Ishikawa (cell line): Measurements from ENCODE around the gene HOXB9.

Experiments
- CEBPB ChIP-seq: IDR thresholded peaks from 2 replicates; pipeline ENCODE4 v1.6.1; 2012
- CREB1 ChIP-seq: IDR thresholded peaks from 2 replicates; pipeline ENCODE4 v1.6.1; 2012; ENCODE audit warnings: low read depth
- EGR1 ChIP-seq: IDR thresholded peaks from 2 replicates; pipeline ENCODE4 v1.6.1; 2012
- EP300 ChIP-seq: IDR thresholded peaks from 2 replicates; pipeline ENCODE4 v1.6.1; 2012; ENCODE audit warnings: borderline replicate concordance
- FOXM1 ChIP-seq: IDR thresholded peaks from 2 replicates; pipeline ENCODE4 v1.6.1; 2012; ENCODE audit warnings: low read depth, borderline replicate concordance
- MAX ChIP-seq: IDR thresholded peaks from 2 replicates; pipeline ENCODE4 v1.6.1; 2012
- NFIC ChIP-seq: IDR thresholded peaks from 2 replicates; pipeline ENCODE4 v1.6.1; 2012
- RAD21 ChIP-seq: IDR thresholded peaks from 2 replicates; pipeline ENCODE4 v1.6.1; 2012; ENCODE audit warnings: low read depth
- TAF1 ChIP-seq: IDR thresholded peaks from 2 replicates; pipeline ENCODE4 v1.6.1; 2012; ENCODE audit warnings: low read depth, mild to moderate bottlenecking
- TCF12 ChIP-seq: IDR thresholded peaks from 2 replicates; pipeline ENCODE4 v1.6.1; 2012; ENCODE audit warnings: low read depth
- TEAD4 ChIP-seq: IDR thresholded peaks from 2 replicates; pipeline ENCODE4 v1.6.1; 2012
- USF1 ChIP-seq: IDR thresholded peaks from 2 replicates; pipeline ENCODE4 v1.6.1; 2012
- YY1 ChIP-seq: IDR thresholded peaks from 2 replicates; pipeline ENCODE4 v1.6.1; 2012; ENCODE audit warnings: low read depth
- ZBTB7A ChIP-seq: IDR thresholded peaks from 2 replicates; pipeline ENCODE4 v1.6.1; 2012; ENCODE audit warnings: low read depth
- TF ChIP-seq, protein P1 (sequence below): IDR thresholded peaks from 2 replicates; pipeline ENCODE4 v1.6.1; 2012; ENCODE audit warnings: low read depth, mild to moderate bottlenecking

HOXB9 gene

DNA sequence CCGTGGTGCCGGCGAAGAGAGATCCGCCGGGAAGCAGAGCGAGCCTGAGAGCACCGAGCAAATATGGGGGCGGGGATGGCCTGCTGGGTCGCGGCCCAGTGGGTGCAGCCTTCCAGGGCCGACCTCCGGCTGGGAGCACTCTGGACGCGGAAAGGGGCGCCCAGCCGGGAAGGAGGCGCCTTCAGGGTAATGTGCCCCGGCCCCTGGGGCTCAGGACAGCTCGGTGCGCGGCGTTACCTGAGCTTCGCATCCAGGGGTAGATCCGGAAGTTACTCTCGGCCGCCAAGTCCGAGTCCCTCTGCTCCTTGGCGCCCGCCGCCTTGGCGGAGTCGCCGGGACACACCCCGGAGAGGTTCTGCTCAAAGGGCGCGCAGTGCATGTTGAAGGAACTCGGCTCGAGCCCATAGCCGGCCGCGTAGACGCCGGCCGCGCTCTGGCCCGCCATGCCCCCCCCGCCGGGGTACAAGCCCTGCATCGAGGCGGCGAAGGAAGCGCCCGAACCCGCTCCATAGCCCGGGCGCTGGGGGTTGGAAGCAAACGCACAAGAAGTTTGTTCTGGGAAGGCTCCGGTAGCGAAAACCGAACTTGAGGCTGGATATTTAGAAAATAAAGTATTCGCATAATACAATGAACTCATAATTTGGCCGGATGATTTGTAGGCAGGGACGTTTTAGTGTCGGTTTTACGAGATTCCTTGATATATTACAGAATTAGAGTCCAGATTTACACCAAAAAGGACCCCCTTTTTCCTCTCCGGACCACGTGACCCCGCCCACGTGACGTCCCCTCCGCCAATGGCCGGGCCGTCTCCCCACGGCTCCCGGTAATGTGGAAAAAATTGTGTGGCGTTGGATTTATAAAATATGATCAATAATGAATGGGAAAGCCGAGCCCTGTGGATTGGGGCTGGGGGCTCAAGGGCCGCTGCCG, 15.6 kb downstream of the HOXB9 start, which contains the start of gene HOXB7:
Gene HOXB7 (minus strand): TSS at position 736 of the 930 bp plus-strand sequence. CDS start 99 bp downstream, at position 637.
- TF ChIP-seq YY1 (no peak), TAF1 (no peak; the same call in 1 of the 2 replicates), FOXM1 (0 out of 2 replicates have a peak, but pooled peaks have one; percentile 16), TEAD4 (no peak), RAD21 (no peak), CEBPB (no peak), ZBTB7A (peak; percentile 52; the same call in 1 of the 2 replicates), NFIC (0 out of 2 replicates have a peak, but pooled peaks have one; percentile 28), EP300 (peak; percentile 56; the same call in 1 of the 2 replicates), USF1 (peak; percentile 98)
- TF ChIP-seq, protein P1, sequence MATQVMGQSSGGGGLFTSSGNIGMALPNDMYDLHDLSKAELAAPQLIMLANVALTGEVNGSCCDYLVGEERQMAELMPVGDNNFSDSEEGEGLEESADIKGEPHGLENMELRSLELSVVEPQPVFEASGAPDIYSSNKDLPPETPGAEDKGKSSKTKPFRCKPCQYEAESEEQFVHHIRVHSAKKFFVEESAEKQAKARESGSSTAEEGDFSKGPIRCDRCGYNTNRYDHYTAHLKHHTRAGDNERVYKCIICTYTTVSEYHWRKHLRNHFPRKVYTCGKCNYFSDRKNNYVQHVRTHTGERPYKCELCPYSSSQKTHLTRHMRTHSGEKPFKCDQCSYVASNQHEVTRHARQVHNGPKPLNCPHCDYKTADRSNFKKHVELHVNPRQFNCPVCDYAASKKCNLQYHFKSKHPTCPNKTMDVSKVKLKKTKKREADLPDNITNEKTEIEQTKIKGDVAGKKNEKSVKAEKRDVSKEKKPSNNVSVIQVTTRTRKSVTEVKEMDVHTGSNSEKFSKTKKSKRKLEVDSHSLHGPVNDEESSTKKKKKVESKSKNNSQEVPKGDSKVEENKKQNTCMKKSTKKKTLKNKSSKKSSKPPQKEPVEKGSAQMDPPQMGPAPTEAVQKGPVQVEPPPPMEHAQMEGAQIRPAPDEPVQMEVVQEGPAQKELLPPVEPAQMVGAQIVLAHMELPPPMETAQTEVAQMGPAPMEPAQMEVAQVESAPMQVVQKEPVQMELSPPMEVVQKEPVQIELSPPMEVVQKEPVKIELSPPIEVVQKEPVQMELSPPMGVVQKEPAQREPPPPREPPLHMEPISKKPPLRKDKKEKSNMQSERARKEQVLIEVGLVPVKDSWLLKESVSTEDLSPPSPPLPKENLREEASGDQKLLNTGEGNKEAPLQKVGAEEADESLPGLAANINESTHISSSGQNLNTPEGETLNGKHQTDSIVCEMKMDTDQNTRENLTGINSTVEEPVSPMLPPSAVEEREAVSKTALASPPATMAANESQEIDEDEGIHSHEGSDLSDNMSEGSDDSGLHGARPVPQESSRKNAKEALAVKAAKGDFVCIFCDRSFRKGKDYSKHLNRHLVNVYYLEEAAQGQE: no peak

DNA sequence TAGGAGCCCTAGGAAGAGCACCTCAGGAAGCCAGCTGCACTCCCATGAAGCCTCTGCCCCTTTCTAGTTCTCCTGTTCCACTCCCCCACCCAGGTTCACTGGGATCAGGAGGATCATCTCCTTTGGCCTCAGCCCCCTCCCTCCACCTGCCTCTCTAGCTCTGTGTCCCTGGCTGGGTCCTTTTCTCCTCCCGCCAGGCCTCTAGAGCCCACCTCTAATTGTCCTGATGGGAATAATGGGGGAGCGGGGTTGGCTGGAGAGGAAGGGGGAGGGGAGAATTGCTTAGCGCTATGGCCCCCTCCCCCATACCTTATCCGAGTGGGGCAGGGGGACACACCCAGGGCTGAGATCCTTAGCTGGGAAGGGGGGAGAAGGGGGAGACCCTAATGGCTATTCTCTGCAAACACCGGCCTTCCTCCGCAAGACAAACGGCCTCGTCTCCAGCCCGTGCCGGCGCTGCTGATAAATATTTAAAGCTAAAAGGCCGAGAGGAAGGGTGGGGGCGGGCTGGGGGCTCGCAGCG, 16.3 kb downstream of the HOXB9 start:
- no peak for TF ChIP-seq CEBPB
- no peak for TF ChIP-seq YY1
- no peak for TF ChIP-seq MAX
- TF ChIP-seq FOXM1: no peak
- TF ChIP-seq EGR1: no peak
- no peak for TF ChIP-seq USF1
- TF ChIP-seq, protein P1: no peak
- no peak for TF ChIP-seq RAD21
- TF ChIP-seq TAF1: no peak
- TF ChIP-seq TEAD4: no peak

GRCh38 chr17:48609033-48609432, 17.1 kb downstream of the HOXB9 start:
- no peak for TF ChIP-seq TEAD4
- TF ChIP-seq ZBTB7A: no peak
- TF ChIP-seq TCF12: no peak
- no peak for TF ChIP-seq NFIC
- no peak for TF ChIP-seq FOXM1
- no peak for TF ChIP-seq USF1
- TF ChIP-seq EP300: no peak
- TF ChIP-seq, protein P1: no peak
- no peak for TF ChIP-seq CREB1
- TF ChIP-seq EGR1: no peak

DNA sequence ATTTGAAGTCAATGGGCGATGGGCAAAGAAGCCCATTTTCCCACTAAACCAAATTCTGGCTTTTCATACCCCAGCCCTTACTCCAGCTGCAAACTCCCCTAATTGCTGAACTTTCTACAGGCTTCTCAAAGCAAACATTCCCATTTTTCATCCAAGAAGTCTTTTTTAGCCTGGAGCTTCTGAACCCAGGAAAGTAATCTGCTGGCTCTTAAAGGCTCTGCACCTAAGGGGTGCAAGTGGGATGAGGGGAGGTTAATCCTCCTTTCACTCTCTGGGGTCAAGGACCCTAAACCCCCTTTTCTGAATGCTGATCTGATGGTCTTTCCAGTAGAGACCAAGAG, 17.7 kb downstream of the HOXB9 start:
- TF ChIP-seq, protein P1: no peak
- TF ChIP-seq TAF1: no peak
- no peak for TF ChIP-seq YY1
- no peak for TF ChIP-seq NFIC
- TF ChIP-seq USF1: no peak
- no peak for TF ChIP-seq CREB1
- TF ChIP-seq EP300: no peak
- TF ChIP-seq CEBPB: no peak
- no peak for TF ChIP-seq ZBTB7A
- no peak for TF ChIP-seq TCF12
- no peak for TF ChIP-seq EGR1
